GOT3 (cell line): ENCODE data around the gene FOXL1.

Source experiments
- DNase-seq: peaks from one replicate; lab custom pipeline; 2025; ENCODE audit warnings: mixed read lengths; lab: John Stamatoyannopoulos, UW

Gene FOXL1

GRCh38 chr16:86605950-86606349, 27.6 kb downstream of the FOXL1 start:
- no peak for DNase-seq

GRCh38 chr16:86608301-86608747, 30.0 kb downstream of the FOXL1 start:
- no peak for DNase-seq

DNA sequence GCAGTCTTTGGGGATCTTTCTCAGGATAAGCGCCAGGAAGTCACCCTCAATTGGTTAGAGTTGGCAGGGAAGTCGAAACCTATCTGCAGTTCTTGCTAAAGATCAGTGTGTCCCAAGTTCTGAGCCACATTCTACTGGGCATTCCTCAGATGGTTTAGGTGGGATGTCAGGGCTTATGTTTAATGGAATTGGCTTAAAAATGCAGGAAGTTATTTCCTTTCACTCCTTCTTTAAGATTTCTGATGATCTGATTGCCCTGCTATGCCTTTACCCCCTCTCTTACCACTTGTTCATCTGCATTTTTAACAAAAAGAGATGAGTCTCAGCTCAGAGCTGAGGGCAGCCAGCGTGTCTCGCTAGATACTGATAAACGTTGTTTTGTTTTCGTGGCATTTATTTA, 30.8 kb downstream of the FOXL1 start:
- DNase-seq = no peak

- no peak for DNase-seq
Observed at GRCh38 chr16:86609661-86610060, 31.3 kb downstream of the FOXL1 start.

- no peak for DNase-seq
Observed at GRCh38 chr16:86610779-86611524, 32.6 kb downstream of the FOXL1 start.

GRCh38 chr16:86611525-86611855, 33.1 kb downstream of the FOXL1 start:
- DNase-seq = no peak

- DNase-seq = no peak
Observed at GRCh38 chr16:86611941-86612340, 33.6 kb downstream of the FOXL1 start.

GRCh38 chr16:86614699-86615098, 36.4 kb downstream of the FOXL1 start:
- no peak for DNase-seq

- DNase-seq = no peak
Observed at GRCh38 chr16:86616906-86617305, 38.6 kb downstream of the FOXL1 start.

GRCh38 chr16:86618431-86619238, 40.3 kb downstream of the FOXL1 start:
- no peak for DNase-seq

DNA sequence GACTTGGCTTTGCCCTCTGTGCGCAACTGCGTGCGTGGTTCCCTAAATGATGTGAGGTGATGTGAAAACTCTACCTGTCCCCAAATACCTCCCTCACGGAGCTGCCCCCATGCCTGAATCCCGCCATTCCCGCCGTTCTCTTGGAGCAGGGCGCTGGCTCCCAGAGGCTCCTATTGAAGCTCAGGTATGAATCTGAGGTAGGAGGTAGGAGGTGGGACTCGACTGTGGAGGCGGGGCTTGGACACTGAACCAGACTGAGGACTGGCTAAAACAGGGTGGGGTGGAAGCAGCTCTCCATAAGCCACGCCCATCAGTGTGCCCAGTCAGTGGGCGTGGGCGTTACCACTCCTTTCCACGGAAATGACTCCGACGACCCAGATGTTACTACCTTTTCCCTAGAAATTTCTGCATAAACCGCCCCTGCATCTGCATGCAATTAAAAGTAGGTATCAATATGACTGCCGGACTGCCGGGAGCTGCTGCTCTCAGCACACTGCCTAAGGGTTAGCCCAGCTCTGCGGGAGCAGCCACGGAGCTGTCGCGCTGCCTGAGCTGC, 41.0 kb downstream of the FOXL1 start:
- DNase-seq = no peak

DNA sequence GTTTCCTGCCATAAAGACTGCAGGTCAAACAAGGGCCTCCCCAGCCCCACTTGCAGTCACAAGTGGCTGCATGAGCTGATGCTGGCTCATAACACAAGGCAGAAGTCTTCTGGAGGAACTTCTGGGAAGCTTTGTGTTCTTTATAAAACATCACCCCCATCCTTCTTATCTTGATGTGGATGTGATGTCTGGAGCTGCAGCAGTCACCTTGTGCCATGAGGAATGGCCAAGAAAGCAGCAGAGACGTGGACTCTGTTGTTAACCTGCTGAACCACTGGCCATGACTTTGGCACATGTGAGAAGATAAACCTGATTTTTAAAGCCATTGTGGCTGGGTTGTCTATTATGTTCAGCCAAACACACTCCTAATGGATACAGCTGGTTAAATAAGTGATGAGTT, 41.8 kb downstream of the FOXL1 start:
- no peak for DNase-seq

DNA sequence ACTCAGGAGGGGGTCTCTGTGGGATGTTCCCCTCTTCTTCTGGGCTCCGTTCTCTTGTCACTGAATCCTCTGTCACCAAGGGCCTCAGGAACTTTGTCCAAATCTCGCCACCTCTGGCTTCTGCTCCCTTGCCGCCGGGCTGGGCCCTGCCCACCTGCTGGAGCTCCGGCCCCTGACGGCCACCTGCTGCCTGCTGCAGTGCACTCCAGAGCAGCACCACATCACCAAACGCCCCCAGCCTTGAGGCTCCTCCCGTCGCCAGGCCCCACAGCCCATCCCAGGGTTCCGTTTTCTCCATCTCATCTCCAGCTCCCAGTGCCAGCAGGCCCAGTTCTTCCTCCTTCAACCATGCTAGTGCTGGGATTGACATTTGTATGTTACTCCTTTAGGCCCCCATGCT, 43.6 kb downstream of the FOXL1 start:
- no peak for DNase-seq

DNA sequence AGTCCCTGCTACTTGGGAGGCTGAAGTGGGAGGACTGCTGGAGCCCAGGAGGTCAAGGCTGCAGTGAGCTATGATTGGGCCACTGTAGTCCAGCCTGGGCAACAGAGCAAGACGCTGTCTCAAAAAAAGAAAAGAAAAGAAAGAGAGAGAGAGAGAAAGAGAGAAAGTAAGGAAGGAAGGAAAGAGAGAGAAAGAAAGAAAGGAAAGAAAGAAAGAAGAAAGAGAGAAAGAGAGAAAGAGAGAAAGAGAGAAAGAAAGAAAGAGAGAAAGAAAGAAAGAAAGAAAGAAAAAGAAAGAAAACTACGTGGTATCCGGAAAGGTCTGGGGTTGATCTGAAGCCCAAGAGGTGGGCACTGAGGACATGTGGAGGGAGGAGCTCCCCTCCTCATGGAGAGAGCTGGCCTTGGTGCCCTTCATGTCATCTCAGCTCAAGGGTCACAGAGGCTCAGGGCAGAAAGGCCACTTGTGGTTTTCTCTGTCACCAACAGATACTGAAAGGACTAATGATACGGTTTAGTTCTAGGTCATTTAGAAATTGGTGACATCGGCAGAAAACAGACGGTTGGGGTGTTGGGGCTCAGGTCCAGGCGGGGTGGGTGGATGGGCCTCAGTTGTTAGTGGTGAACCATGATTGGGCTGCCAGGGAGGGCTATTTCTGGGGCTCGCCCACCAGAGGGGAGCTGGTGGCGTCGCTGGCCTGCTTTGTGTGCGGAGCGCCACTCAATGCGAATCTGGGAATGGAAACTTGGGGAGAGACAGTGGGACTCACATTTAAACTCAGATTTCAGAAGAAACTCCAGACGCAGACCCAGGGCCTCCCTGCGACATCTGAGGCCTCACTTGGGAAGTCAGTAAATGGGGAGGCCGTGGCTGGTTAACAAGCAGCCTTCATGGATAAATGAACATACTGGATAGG, 44.6 kb downstream of the FOXL1 start:
- no peak for DNase-seq

DNA sequence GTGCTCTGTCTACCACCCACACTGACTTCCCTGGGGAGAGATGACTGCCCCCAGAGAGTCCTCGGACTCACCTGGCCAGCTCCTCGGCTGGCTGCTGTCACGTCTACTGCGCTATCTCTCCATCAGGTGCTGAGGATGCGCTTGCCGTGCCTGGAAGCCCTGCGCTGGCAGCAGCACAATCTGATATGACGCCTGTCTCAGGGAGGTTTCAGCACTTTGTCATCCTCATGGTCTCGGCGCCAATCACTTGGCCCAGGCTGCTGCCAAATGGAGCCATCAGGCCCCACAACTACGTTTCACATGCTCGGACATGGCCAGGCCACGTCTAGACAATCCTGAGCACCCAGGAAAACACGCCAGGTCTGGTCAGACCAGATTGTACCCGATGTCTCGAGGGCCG, 46.7 kb downstream of the FOXL1 start:
- no peak for DNase-seq

GRCh38 chr16:86625821-86626220, 47.5 kb downstream of the FOXL1 start:
- DNase-seq = no peak

DNA sequence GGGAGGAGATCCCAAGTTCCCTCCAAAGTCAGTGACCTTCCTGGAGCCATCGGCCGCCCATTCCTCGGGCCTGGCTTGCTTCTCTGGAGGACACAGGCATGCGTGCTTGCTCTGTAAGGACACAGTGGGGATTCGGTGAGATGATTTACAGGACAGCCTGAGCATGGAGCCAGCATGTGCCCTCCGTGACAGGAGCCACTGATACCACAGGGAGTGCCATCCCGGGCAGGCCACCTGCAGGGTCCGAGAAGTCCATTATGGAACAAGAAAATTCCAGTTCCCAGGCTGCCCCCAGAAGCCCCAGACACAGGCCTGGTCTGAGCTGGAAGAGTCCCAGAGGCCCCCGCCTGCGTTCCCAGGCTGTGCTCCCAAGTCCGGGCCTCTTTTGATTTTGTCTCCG, 47.9 kb downstream of the FOXL1 start:
- DNase-seq = no peak

GRCh38 chr16:86626966-86627365, 48.6 kb downstream of the FOXL1 start:
- DNase-seq = no peak

GRCh38 chr16:86628614-86629013, 50.3 kb downstream of the FOXL1 start:
- DNase-seq = no peak

GRCh38 chr16:86630471-86630870, 52.1 kb downstream of the FOXL1 start:
- DNase-seq = no peak

DNA sequence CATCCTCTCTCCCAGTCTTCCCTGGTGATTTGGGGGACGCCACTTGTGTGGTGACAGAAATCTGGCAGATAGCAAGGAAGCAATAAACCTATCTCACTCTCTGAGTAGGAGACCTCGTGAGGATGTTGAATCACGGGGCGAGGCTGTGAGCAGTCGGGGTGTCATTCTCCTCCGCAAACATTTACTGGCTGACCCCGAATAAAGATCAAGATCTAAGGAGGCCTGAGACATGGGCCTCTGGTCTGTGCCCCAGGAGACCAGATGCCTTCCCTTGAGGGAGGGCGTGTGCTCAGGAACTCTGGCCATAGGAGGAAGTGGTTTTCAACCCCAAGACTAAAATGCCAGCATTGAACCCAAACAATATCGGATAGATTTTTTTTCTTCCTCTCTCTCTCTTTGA, 53.1 kb downstream of the FOXL1 start:
- DNase-seq = no peak
